ENCODE data around the gene FA2H.
A peak's percentile ranks its signal among the peaks of the same experiment; 100 is the strongest.
"Not testable (repeated sequence)": the region's sequence is repeated elsewhere in the genome, so short reads cannot be mapped to it uniquely, and the experiment has no call there.

Gene FA2H

GRCh38 chr16:74743045-74743667 is 31.5 kb downstream of the FA2H start:
- peak; percentile 26 for DNase-seq

DNA sequence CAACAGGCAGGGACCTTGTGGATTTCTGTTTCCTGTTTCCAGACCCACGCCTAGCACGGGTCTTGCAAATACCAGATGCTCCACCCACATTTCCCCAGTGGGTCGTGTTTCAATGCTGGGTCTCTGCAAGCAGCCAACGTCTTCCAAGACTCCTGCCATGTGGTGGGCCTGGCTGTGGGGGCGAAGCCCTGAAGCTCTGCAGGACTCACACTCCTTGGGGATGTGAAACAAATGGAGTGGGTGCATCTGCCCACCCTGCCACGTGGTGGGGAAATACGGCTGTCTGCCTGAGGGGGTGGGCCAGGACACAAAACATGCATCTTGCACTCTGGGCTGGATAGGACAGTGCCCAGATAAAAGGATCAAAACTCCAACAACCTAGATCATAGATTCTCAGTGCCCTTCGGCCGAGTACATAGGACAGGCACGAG is 32.6 kb downstream of the FA2H start:
- no peak for DNase-seq

GRCh38 chr16:74740795-74741304 is 33.8 kb downstream of the FA2H start:
- no peak for DNase-seq

GRCh38 chr16:74739275-74739674 is 35.3 kb downstream of the FA2H start:
- no peak for DNase-seq

GRCh38 chr16:74738816-74739215 is 35.8 kb downstream of the FA2H start:
- no peak for DNase-seq

GRCh38 chr16:74738113-74738541 is 36.5 kb downstream of the FA2H start:
- peak; percentile 34 for DNase-seq

- no peak for DNase-seq
Measured at GRCh38 chr16:74737521-74737920, 37.1 kb downstream of the FA2H start.

- peak; percentile 25 for DNase-seq
Measured at GRCh38 chr16:74736531-74737157, 38.0 kb downstream of the FA2H start.

DNA sequence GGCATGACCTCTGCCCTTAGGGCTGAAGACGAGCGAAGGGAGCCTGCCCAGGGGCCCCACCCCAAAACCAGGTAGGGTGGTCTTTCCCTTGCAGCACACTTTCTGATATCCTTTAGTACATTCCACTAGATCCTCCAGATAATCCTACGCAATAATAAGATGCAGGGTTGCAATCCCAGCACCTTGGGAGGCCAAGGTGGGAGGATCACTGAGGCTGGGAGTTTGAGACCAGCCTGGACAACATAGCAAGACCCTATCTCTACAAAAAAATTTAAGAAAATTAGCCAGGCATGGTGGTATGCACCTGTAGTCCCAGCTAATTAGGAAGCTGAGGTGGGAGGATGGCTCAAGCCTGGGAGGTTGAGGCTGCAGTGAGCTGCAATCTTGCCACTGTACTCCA is 39.1 kb downstream of the FA2H start:
- DNase-seq: no peak

- no peak for DNase-seq
Measured at GRCh38 chr16:74735162-74735452, 39.5 kb downstream of the FA2H start.

GRCh38 chr16:74734361-74735161 is 40.1 kb downstream of the FA2H start:
- peak; percentile 43 for DNase-seq

DNA sequence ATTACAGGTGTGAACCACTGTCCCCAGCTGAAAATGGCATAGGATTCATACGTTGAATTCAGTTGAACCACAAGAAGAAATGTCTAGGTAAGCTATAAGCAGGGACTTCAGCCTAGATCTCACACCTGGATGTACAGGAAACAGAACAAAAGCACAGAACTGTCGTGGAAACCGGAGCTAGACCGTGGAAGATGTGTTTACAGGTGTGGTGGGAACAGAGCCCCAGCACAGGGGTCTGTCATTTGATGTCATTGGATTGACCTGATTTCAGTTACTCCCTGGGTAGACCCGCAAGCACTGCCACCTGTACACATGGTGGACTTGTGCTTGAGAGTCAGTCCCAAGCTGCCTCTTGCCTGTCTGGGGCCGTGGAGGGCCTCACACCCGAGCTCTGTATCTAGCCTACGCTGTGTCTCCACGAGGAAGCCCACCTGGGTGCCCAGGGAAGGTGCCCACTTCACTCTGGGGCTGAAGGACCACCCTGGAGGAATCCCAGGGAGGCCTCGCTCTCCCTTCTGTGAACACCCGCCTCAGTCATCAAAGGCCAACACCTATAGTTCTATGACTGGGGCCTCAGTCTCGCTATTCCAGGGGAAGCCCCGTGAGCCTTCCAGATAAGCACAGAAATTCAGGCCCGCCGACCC is 41.8 kb downstream of the FA2H start:
- no peak for DNase-seq

DNA sequence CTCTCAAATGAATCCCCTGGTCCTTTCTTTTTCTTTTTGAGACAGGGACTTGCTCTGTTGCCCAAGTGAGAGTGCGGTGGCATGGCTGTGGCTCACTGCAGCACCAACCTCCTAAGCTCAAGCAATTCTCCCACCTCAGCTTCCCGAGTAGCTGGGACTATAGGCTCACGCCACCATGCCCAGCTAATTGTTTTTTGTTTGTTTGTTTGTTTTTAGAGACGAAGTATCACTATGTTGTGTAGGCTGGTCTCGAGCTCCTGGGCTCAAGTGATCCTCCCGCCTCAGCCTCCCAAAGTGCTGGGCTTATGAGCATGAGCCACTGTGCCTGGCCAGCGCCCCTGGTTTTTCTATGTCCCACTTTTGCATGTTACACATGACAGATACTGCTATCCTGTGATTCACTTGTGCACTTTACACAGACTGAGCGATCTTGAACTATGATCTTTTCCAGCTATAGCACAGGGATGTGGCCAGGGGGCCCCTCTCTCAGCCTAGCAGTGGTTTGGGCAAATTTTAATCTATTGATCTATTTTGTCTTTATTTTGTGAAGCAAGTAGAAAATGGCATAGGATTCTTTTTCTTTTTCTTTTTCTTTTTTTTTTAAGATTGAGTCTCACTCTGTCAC is 42.7 kb downstream of the FA2H start:
- no peak for DNase-seq

- DNase-seq: no peak
Measured at GRCh38 chr16:74729783-74730683, 44.6 kb downstream of the FA2H start.

GRCh38 chr16:74727903-74728302 is 46.7 kb downstream of the FA2H start:
- DNase-seq: no peak

- no peak for DNase-seq
Measured at GRCh38 chr16:74726716-74727115, 47.9 kb downstream of the FA2H start.

DNA sequence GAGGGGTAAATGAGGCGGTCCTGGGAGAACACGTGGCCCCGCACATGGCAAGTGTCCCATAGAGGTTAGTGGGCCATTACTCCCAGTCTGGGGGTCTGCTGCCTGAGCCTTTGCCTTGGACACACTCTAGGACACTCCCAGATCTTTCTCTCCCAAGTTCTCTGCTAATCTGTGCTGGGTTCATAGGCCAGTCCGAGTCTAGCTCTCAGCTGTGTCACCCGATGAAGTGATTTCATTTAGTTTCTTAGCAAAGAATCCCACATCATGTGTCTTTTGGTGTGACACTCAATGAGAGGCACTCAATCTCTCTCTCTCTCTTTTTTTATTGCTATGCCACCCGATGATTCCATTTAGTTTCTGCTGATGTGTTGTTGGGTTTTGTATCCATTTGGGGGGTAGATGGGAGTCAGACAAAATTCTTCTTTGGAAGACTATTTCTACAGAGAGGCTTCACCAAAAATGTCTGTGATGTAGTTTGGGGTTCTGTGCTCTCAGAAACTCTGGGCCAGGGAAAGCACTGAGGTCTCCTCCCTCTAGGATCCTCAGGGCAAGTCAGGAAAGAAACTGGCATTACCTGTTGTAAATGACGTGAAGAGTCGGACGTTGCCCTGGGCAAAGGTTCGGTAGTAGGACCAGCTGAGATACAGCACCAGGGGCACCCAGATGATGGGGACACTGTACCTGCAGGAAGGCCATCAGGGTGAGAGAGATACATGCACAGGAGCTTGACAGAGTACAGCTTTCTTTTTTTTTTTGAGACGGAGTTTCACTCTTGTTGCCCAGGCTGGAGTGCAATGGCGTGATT is 48.8 kb downstream of the FA2H start:
- DNase-seq: no peak

GRCh38 chr16:74724820-74725549 is 49.6 kb downstream of the FA2H start:
- DNase-seq: peak; percentile 80

DNA sequence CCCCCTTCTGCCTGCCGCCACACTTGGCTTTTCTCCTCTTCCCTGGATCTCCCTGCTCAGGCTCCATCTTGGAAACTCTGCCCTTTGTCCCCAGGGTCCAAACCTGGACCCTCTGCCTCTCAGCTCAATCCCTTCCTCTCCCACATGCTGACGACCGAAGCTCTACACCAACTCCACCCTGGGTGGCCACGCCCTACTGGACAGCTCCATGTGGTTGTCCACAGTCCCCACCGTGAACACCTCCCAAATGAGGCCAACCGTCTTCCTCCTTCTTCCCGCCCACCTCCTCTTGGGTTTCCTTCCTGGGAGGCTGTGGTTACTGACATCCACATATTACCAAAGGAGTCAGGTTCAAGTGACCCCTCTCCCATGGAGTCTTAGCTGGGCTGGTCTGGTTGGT is 51.4 kb downstream of the FA2H start:
- no peak for DNase-seq

GRCh38 chr16:74722156-74722555 is 52.5 kb downstream of the FA2H start:
- not testable (repeated sequence) for DNase-seq
